SK-N-SH (cell line): ENCODE data around the gene TMEM254. TPM values are rescaled to one million over a fixed set of nuclear protein-coding genes. Genes with fewer than 3 reads are reported as not detected.

Experiments used
- CTCF ChIA-PET: fragments of 300-600, 350-600 bp; formaldehyde crosslinking; extraction: SDS; loops from one replicate; lab custom pipeline; 2021; lab: Yijun Ruan, JAX
- POLR2A ChIA-PET: fragments of 350-600 bp; sonication (Branson Sonifier 250); formaldehyde crosslinking; extraction: SDS; loops from one replicate; lab custom pipeline; 2020; ENCODE audit warnings: antibody characterized with exemption, inconsistent platforms; lab: Yijun Ruan, JAX
- DNase-seq: peaks from one replicate; pipeline ENCODE4 v3.0.0; 2012
- H2AFZ ChIP-seq: fragments of 200-600 bp; sonication (generic); 2 replicates; pipeline ENCODE4 v1.8.1; 2016; ENCODE audit warnings: antibody characterized with exemption, mild to moderate bottlenecking, low read depth
- H3F3A ChIP-seq: fragments of 200-600 bp; sonication (generic); replicated peaks from 2 replicates; pipeline ENCODE3; 2016; ENCODE audit warnings: antibody characterized with exemption, mild to moderate bottlenecking; ENCODE audit not compliant: insufficient read depth
- H3K27ac ChIP-seq, 2 experiments: fragments of 200-500 bp in 1 of 2; fragments of 200-600 bp in 1 of 2; sonication (Bioruptor generic) in 1 of 2; sonication (generic), shearing (Covaris generic) in 1 of 2; 2 replicates each; pipeline versions ENCODE4 v1.5.1 to v1.6.1; 2014 to 2016; ENCODE audit warnings: low read depth in 2 of 2, inconsistent platforms in 1 of 2, low read length in 1 of 2, mild to moderate bottlenecking in 1 of 2, mixed read lengths in 1 of 2
- H3K27me3 ChIP-seq: fragments of 200-600 bp; sonication (generic), shearing (Covaris generic); 2 replicates; pipeline ENCODE4 v1.6.1; 2016; ENCODE audit warnings: mixed run types; ENCODE audit not compliant: insufficient read depth
- H3K36me3 ChIP-seq, 2 experiments: fragments of 200-500 bp in 1 of 2; fragments of 200-600 bp in 1 of 2; sonication (Bioruptor generic) in 1 of 2; sonication (generic) in 1 of 2; replicated peaks in 1 of 2; 2 replicates each; pipeline versions ENCODE3 to v1.5.1; 2014 to 2016; ENCODE audit warnings: low read length in 1 of 2, mild to moderate bottlenecking in 1 of 2; ENCODE audit not compliant: insufficient read depth in 2 of 2, control insufficient read depth in 1 of 2
- H3K4me1 ChIP-seq, 2 experiments: fragments of 200-500 bp in 1 of 2; fragments of 200-600 bp in 1 of 2; sonication (Bioruptor generic) in 1 of 2; sonication (generic), shearing (Covaris generic) in 1 of 2; 2 replicates each; pipeline versions ENCODE4 v1.5.1 to v1.6.1; 2014 to 2016; ENCODE audit warnings: low read depth in 1 of 2, low read length in 1 of 2, mixed run types in 1 of 2; ENCODE audit not compliant: insufficient read depth in 2 of 2, control insufficient read depth in 1 of 2
- H3K4me2 ChIP-seq: fragments of 200-600 bp; sonication (generic), shearing (Covaris generic); 2 replicates; pipeline ENCODE4 v1.6.1; 2017; ENCODE audit warnings: mixed run types
- H3K4me3 ChIP-seq, 2 experiments: fragments of 200-500 bp in 1 of 2; fragments of 200-600 bp in 1 of 2; sonication (Bioruptor generic) in 1 of 2; sonication (generic), shearing (Covaris generic) in 1 of 2; 2 replicates each; pipeline versions ENCODE4 v1.5.1 to v1.8.1; 2014 to 2016; ENCODE audit warnings: low read depth in 2 of 2, inconsistent platforms in 1 of 2, low read length in 1 of 2, mild to moderate bottlenecking in 1 of 2, mixed read lengths in 1 of 2, moderate library complexity in 1 of 2
- H3K79me2 ChIP-seq: fragments of 200-600 bp; sonication (generic); 2 replicates; pipeline ENCODE4 v1.8.1; 2017; ENCODE audit warnings: mild to moderate bottlenecking; ENCODE audit not compliant: insufficient read depth
- H3K9ac ChIP-seq: fragments of 200-600 bp; sonication (generic); 2 replicates; pipeline ENCODE4 v1.6.1; 2017; ENCODE audit warnings: mixed run types
- H3K9me2 ChIP-seq: fragments of 200-600 bp; sonication (generic); 2 replicates; pipeline ENCODE4 v1.6.1; 2017; ENCODE audit warnings: mixed run types
- H3K9me3 ChIP-seq: fragments of 200-600 bp; sonication (generic); 2 replicates; pipeline ENCODE4 v1.6.1; 2017; ENCODE audit warnings: mixed run types, mild to moderate bottlenecking, moderate library complexity
- H4K20me1 ChIP-seq: fragments of 200-600 bp; sonication (generic); 2 replicates; pipeline ENCODE4 v1.6.1; 2017; ENCODE audit warnings: mild to moderate bottlenecking, mixed run types; ENCODE audit not compliant: insufficient read depth
- CHD2 ChIP-seq: fragments of 150-350 bp; IDR thresholded peaks from 2 replicates; pipeline ENCODE4 v1.6.1; 2018; ENCODE audit warnings: low read length; ENCODE audit not compliant: partially characterized antibody
- EP300 ChIP-seq, 2 experiments: IDR thresholded peaks; 2 replicates each; pipeline versions ENCODE4 v1.4.0 to v1.6.1; 2012; ENCODE audit warnings: borderline replicate concordance in 1 of 2, low read depth in 1 of 2, low read length in 1 of 2
- EZH2phosphoT487 ChIP-seq: fragments of 200-600 bp; sonication (generic); IDR thresholded peaks from 2 replicates; pipeline ENCODE4 v1.6.1; 2017; ENCODE audit warnings: low read depth, mixed run types, mild to moderate bottlenecking, antibody characterized with exemption, moderate library complexity, borderline replicate concordance
- FOSL2 ChIP-seq: IDR thresholded peaks from 2 replicates; pipeline ENCODE4 v1.4.0; 2012; ENCODE audit warnings: low read depth, mild to moderate bottlenecking, moderate library complexity, borderline replicate concordance
- FOXM1 ChIP-seq: IDR thresholded peaks from 2 replicates; pipeline ENCODE4 v1.4.0; 2012; ENCODE audit warnings: low read depth, mild to moderate bottlenecking
- GABPA ChIP-seq: IDR thresholded peaks from 2 replicates; pipeline ENCODE4 v1.4.0; 2012; ENCODE audit warnings: low read depth, mild to moderate bottlenecking
- JUND ChIP-seq: IDR thresholded peaks from 2 replicates; pipeline ENCODE4 v1.4.0; 2012
- MEF2A ChIP-seq: IDR thresholded peaks from 2 replicates; pipeline ENCODE4 v1.4.0; 2012; ENCODE audit warnings: low read depth, borderline replicate concordance
- MXI1 ChIP-seq: IDR thresholded peaks from 2 replicates; pipeline ENCODE4 v1.6.1; 2012; ENCODE audit warnings: mild to moderate bottlenecking, low read depth, low read length, improper control_type of control experiment
- NFIC ChIP-seq: IDR thresholded peaks from 2 replicates; pipeline ENCODE4 v1.4.0; 2012; ENCODE audit warnings: borderline replicate concordance
- NRF1 ChIP-seq: IDR thresholded peaks from 2 replicates; pipeline ENCODE4 v1.6.1; 2012; ENCODE audit warnings: low read depth, mild to moderate bottlenecking, low read length
- POLR2AphosphoS5 ChIP-seq: IDR thresholded peaks from 2 replicates; pipeline ENCODE4 v1.6.1; 2012; ENCODE audit warnings: low read depth, low read length
- RAD21 ChIP-seq: IDR thresholded peaks from 2 replicates; pipeline ENCODE4 v1.6.1; 2012; ENCODE audit warnings: mild to moderate bottlenecking, low read length
- RCOR1 ChIP-seq: fragments of 150-350 bp; IDR thresholded peaks from 2 replicates; pipeline ENCODE4 v1.6.1; 2017; ENCODE audit warnings: antibody characterized with exemption, low read length
- RFX5 ChIP-seq: IDR thresholded peaks from 2 replicates; pipeline ENCODE4 v1.6.1; 2012; ENCODE audit warnings: mild to moderate bottlenecking, improper control_type of control experiment, low read length
- SIN3A ChIP-seq: IDR thresholded peaks from 2 replicates; pipeline ENCODE4 v1.6.1; 2012; ENCODE audit warnings: low read depth, mild to moderate bottlenecking, low read length, moderate library complexity, borderline replicate concordance
- SMC3 ChIP-seq: IDR thresholded peaks from 2 replicates; pipeline ENCODE4 v1.6.1; 2012; ENCODE audit warnings: low read depth, low read length, improper control_type of control experiment
- TAF1 ChIP-seq: IDR thresholded peaks from 2 replicates; pipeline ENCODE4 v1.6.1; 2012; ENCODE audit warnings: low read depth, mild to moderate bottlenecking, low read length, moderate library complexity, borderline replicate concordance
- TCF12 ChIP-seq: IDR thresholded peaks from 2 replicates; pipeline ENCODE4 v1.4.0; 2012
- YY1 ChIP-seq: IDR thresholded peaks from 2 replicates; pipeline ENCODE4 v1.4.0; 2012; ENCODE audit warnings: low read depth, mild to moderate bottlenecking
- WGBS: methylation state at CpG from one replicate; pipeline ENCODE4 v1.1.6; 2017; ENCODE audit warnings: low lambda C conversion rate; 5-methylcytosine and 5-hydroxymethylcytosine counted together
- polyA plus RNA-seq, 3 experiments: library from polyadenylated mRNA; depleted of rRNA; stranded (reverse); fragments of >200 nt; gene quantifications; 2 replicates each; pipeline ENCODE4 v1.2.3, GENCODE V29; 2012
- TF ChIP-seq, protein P1 (sequence below): IDR thresholded peaks from 2 replicates; pipeline ENCODE4 v1.4.0; 2012; ENCODE audit warnings: low read depth, borderline replicate concordance
- TF ChIP-seq, protein P2 (sequence below): IDR thresholded peaks from 2 replicates; pipeline ENCODE4 v1.4.0; 2012; ENCODE audit warnings: low read depth
- TF ChIP-seq, protein P3 (sequence below): fragments of 150-350 bp; IDR thresholded peaks from 2 replicates; pipeline ENCODE4 v1.6.1; 2017; ENCODE audit warnings: antibody characterized with exemption, low read length, low read depth, borderline replicate concordance
- TF ChIP-seq, protein P4 (sequence below): fragments of 200-600 bp; sonication (generic); IDR thresholded peaks from 2 replicates; pipeline ENCODE4 v1.6.1; 2017; ENCODE audit warnings: antibody characterized with exemption, mild to moderate bottlenecking, moderate library complexity
- TF ChIP-seq, protein P5 (sequence below): IDR thresholded peaks from 2 replicates; pipeline ENCODE4; 2012

Gene TMEM254, protein sequence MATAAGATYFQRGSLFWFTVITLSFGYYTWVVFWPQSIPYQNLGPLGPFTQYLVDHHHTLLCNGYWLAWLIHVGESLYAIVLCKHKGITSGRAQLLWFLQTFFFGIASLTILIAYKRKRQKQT
- polyA plus RNA-seq (2012; rRNA removed) = 20.5 and 27.3 TPM in 2 replicates
- polyA plus RNA-seq (2012; cell fraction: cytosol; rRNA removed) = 24.2 and 28.0 TPM in 2 replicates
- polyA plus RNA-seq (2012; cell fraction: nucleus; rRNA removed) = 10.1 and 21.5 TPM in 2 replicates

DNA sequence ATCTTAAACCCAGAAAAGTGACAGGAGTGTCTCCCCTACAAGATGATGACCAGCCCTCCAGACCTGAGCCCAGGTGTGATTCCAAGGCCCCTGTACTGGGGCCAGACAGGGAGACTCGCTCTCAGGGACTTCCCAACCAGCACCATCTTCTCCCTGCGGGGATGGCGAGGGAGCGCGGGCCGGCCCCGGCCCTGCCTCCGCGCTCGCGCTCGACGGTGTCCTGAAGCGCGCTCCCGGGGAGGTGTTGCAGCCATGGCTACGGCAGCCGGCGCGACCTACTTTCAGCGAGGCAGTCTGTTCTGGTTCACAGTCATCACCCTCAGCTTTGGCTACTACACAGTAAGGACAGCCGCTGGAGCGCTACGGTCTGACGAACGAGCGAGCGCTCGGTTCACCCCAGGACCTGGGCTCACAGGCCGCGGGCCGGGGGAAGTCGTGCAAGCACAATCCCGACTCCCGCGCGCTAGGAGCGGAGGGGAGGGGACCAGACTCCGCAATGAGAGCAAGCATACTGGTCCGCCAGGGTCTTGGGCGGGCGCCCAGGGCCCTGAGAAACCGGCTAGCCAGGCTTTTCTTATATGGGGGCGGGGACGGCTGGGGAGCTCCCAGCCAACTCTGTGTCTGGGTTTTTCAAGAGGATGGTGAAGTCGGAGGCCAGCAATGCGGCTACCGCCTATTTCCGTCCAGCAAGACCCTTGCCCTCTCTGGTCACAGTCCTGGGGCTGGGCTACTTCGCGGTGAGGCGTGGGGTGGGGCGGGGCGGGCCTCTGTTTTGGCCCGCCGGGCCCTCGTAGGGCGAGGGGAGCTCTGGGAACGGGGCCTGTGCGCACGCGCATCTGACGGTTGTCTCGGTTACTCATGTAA is at the start of gene TMEM254:
TSS of gene TMEM254 (plus strand) at position 218 of the 864 bp plus-strand sequence. CDS start at position 253, 35 bp downstream.
- Histone ChIP-seq H3K4me1 (no peaks in the 10 kb centered on the region; a peak in 1 of 4 replicates), H3K27me3 (no peaks in the 10 kb centered on the region), H3F3A (peaks cover 6% of the 10 kb centered on the region), H3K9me3 (no peaks in the 10 kb centered on the region), H3K27ac (peak within 1 kb of the TSS; percentile 89 to 91), H2AFZ (peak within 1 kb of the TSS; percentile 99), H3K36me3 (peaks cover 0 to 6% of the 10 kb centered on the region in 2 experiments), H3K4me2 (peak within 1 kb of the TSS; percentile 88), H3K4me3 (peak within 1 kb of the TSS; percentile 68 to 93), H3K9me2 (no peaks in the 10 kb centered on the region), H4K20me1 (no peaks in the 10 kb centered on the region), H3K9ac (peak within 1 kb of the TSS; percentile 88), H3K79me2 (0 out of 2 replicates have a peak, but pooled peaks cover 8% of the 10 kb centered on the region)
- ChIA-PET POLR2A (no interaction called here), CTCF (interaction anchor here (0.8 kb wide), 1 partner anchor 17 kb away, joined by 3 read pairs; no protein-coding TSS in a partner anchor)
- under 1% methylated on average over 33 of the region's 64 CpGs for WGBS
- DNase-seq = peak; percentile 95
- TF ChIP-seq MXI1 (peak; percentile 43; the same call in 1 of the 2 replicates), NFIC (no peak), RAD21 (no peak), POLR2AphosphoS5 (peak; percentile 79), FOXM1 (no peak), EP300 (IDR thresholded peaks at IDR 0.05; ENCODE audit: borderline replicate concordance in 1 of 2, low read depth in 1 of 2, low read length in 1 of 2) (peak in 1 of 2 experiments; percentile 36; a peak in 1 of 4 replicates), FOSL2 (no peak), SIN3A (peak; percentile 82), GABPA (no peak), RFX5 (no peak), CHD2 (no peak), RCOR1 (0 out of 2 replicates have a peak, but pooled peaks have one; percentile 4), MEF2A (no peak), TCF12 (no peak), NRF1 (peak; percentile 88), JUND (no peak), SMC3 (no peak), EZH2phosphoT487 (no peak), YY1 (peak; percentile 53; the same call in 1 of the 2 replicates), TAF1 (peak; percentile 46)
- TF ChIP-seq, protein P1, sequence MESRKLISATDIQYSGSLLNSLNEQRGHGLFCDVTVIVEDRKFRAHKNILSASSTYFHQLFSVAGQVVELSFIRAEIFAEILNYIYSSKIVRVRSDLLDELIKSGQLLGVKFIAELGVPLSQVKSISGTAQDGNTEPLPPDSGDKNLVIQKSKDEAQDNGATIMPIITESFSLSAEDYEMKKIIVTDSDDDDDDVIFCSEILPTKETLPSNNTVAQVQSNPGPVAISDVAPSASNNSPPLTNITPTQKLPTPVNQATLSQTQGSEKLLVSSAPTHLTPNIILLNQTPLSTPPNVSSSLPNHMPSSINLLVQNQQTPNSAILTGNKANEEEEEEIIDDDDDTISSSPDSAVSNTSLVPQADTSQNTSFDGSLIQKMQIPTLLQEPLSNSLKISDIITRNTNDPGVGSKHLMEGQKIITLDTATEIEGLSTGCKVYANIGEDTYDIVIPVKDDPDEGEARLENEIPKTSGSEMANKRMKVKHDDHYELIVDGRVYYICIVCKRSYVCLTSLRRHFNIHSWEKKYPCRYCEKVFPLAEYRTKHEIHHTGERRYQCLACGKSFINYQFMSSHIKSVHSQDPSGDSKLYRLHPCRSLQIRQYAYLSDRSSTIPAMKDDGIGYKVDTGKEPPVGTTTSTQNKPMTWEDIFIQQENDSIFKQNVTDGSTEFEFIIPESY = no peak
- TF ChIP-seq, protein P2, sequence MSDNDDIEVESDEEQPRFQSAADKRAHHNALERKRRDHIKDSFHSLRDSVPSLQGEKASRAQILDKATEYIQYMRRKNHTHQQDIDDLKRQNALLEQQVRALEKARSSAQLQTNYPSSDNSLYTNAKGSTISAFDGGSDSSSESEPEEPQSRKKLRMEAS = peak; percentile 10; the same call in 1 of the 2 replicates
- TF ChIP-seq, protein P3, sequence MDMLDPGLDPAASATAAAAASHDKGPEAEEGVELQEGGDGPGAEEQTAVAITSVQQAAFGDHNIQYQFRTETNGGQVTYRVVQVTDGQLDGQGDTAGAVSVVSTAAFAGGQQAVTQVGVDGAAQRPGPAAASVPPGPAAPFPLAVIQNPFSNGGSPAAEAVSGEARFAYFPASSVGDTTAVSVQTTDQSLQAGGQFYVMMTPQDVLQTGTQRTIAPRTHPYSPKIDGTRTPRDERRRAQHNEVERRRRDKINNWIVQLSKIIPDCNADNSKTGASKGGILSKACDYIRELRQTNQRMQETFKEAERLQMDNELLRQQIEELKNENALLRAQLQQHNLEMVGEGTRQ = no peak
- TF ChIP-seq, protein P4, sequence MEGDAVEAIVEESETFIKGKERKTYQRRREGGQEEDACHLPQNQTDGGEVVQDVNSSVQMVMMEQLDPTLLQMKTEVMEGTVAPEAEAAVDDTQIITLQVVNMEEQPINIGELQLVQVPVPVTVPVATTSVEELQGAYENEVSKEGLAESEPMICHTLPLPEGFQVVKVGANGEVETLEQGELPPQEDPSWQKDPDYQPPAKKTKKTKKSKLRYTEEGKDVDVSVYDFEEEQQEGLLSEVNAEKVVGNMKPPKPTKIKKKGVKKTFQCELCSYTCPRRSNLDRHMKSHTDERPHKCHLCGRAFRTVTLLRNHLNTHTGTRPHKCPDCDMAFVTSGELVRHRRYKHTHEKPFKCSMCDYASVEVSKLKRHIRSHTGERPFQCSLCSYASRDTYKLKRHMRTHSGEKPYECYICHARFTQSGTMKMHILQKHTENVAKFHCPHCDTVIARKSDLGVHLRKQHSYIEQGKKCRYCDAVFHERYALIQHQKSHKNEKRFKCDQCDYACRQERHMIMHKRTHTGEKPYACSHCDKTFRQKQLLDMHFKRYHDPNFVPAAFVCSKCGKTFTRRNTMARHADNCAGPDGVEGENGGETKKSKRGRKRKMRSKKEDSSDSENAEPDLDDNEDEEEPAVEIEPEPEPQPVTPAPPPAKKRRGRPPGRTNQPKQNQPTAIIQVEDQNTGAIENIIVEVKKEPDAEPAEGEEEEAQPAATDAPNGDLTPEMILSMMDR = no peak
- TF ChIP-seq, protein P5, sequence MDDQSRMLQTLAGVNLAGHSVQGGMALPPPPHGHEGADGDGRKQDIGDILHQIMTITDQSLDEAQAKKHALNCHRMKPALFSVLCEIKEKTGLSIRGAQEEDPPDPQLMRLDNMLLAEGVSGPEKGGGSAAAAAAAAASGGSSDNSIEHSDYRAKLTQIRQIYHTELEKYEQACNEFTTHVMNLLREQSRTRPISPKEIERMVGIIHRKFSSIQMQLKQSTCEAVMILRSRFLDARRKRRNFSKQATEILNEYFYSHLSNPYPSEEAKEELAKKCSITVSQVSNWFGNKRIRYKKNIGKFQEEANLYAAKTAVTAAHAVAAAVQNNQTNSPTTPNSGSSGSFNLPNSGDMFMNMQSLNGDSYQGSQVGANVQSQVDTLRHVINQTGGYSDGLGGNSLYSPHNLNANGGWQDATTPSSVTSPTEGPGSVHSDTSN = no peak
